ENCODE measurements around the gene GZF1. TPM values are rescaled to one million over a fixed set of nuclear protein-coding genes. Genes with fewer than 3 reads are reported as not detected.

The GZF1 gene
- total RNA-seq, 1 donor from 2014 or later, result 54.8 TPM

DNA sequence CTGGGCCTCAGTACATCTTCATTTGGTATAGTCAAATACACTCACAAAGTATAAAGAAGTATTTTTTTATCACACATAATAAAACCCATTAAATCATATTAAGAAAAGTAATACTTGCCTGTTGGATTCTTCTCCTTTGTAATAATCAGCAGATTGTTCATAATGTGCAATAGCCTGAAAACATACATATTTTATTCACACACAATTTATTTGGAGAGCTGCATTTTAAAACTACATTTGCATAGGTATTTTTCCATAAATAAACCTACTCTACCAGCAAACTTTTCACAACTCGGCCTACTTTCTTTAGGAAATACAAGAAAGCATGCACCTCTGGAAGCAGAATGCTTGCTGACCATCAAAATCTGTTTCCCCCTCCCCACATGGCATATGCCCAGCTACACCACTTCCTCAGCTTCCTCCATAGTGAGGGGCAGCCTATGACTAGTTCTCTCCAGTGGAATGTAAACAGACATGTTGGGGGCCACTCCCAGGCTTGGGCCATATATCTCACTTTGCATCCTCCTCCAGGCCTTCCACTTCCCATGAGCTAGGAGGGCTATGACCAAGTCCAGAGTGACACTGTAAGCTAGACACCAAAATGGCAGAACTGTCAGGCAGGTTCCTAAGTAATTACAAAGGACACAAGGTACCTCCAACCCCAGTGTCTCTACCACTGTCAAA is 28.3 kb downstream of the GZF1 start:
- Histone ChIP-seq H3K4me3 (no peak overlapping the region), H3K27ac (no peak overlapping the region), H3K4me1 (no peaks in the 10 kb centered on the region), H3K27me3 (no peaks in the 10 kb centered on the region), H3K9me3 (no peaks in the 10 kb centered on the region), H3K36me3 (peaks cover 28 to 37% of the 10 kb centered on the region in 2 donors)
- DNase-seq (ENCODE audit: low spot score in 2 of 2), result no peak
- intact Hi-C loops (cut with DNase I), result no loop called here
- TF ChIP-seq, protein P1, sequence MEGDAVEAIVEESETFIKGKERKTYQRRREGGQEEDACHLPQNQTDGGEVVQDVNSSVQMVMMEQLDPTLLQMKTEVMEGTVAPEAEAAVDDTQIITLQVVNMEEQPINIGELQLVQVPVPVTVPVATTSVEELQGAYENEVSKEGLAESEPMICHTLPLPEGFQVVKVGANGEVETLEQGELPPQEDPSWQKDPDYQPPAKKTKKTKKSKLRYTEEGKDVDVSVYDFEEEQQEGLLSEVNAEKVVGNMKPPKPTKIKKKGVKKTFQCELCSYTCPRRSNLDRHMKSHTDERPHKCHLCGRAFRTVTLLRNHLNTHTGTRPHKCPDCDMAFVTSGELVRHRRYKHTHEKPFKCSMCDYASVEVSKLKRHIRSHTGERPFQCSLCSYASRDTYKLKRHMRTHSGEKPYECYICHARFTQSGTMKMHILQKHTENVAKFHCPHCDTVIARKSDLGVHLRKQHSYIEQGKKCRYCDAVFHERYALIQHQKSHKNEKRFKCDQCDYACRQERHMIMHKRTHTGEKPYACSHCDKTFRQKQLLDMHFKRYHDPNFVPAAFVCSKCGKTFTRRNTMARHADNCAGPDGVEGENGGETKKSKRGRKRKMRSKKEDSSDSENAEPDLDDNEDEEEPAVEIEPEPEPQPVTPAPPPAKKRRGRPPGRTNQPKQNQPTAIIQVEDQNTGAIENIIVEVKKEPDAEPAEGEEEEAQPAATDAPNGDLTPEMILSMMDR (IDR thresholded peaks at IDR 0.05), result no peak

DNA sequence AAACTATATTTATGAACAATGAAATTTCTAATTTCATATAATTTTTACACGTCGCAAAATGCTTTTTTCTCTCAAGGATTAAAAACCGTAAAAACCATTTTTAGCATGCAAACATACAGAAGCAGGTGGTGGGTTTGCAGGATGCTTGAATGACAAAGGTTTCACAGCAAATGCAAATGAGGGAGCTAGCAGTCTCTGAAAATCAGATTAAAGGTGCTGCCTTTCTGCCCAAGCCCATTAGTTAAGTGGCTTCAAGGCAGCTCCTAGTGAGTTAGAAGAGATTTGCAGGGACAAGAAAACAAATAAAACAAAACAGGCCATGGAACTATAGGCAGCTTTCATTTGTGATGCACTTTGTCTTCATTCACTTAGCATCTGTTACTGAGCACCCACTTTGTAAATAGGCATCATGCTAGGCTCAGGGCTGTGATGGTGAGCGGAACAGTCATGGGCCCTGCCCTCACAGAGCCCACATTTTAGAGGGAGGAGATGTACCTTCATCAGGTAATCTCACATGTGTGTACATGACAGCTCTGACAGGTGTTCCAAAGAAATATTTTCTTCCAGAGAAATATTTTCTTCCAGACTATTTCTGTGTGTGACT is 29.8 kb downstream of the GZF1 start:
- DNase-seq (ENCODE audit: low spot score in 2 of 2), result no peak
- intact Hi-C loops (cut with DNase I), result no loop called here
- TF ChIP-seq, protein P1 (IDR thresholded peaks at IDR 0.05), result no peak

GRCh38 chr20:23393996-23394775 is 32.2 kb downstream of the GZF1 start:
- no peaks in the 10 kb centered on the region for H3K9me3 ChIP-seq
- TF ChIP-seq, protein P1 (IDR thresholded peaks at IDR 0.05), result no peak
- no peaks in the 10 kb centered on the region for H3K27me3 ChIP-seq
- no peaks in the 10 kb centered on the region for H3K4me1 ChIP-seq
- no peak overlapping the region for H3K27ac ChIP-seq
- intact Hi-C loops (cut with DNase I), result no loop called here
- peaks cover 25 to 40% of the 10 kb centered on the region in 2 donors for H3K36me3 ChIP-seq
- no peak overlapping the region for H3K4me3 ChIP-seq
- DNase-seq (ENCODE audit: low spot score in 2 of 2), result no peak

More for the DNA sequence above, 29.8 kb downstream of the GZF1 start:
- H3K27me3 ChIP-seq, result no peaks in the 10 kb centered on the region
- no peak overlapping the region for H3K4me3 ChIP-seq
- H3K36me3 ChIP-seq, result peaks cover 28 to 44% of the 10 kb centered on the region in 2 donors
- no peaks in the 10 kb centered on the region for H3K4me1 ChIP-seq
- H3K9me3 ChIP-seq, result no peaks in the 10 kb centered on the region
- no peak overlapping the region for H3K27ac ChIP-seq

- H3K4me3 ChIP-seq, result no peak overlapping the region
- DNase-seq (ENCODE audit: low spot score in 2 of 2), result no peak
- intact Hi-C loops (cut with DNase I), result no loop called here
Observed at GRCh38 chr20:23396950-23397627, 35.1 kb downstream of the GZF1 start.

DNA sequence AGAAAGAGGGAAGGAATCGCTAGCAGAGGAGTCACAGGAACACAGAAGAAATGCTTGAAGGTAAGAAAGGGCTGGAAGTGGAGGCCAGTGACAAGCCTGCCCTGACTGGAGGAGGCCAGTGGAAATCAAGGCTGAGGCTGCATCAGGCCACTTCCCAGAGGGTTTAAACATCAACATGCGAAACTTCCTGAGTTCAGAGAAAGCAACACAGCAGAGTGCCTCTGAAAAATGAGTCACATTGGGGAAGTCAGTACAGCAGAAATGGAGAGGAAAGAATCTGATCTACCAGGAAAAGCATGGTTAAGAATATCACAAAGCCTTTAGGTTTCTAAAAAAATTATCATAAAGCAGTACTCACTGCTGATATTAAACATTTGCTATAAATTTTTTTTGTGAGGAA is 36.0 kb downstream of the GZF1 start:
- no peaks in the 10 kb centered on the region for H3K27me3 ChIP-seq
- intact Hi-C loops (cut with DNase I), result no loop called here
- H3K4me3 ChIP-seq, result no peak overlapping the region
- no peaks in the 10 kb centered on the region for H3K9me3 ChIP-seq
- H3K36me3 ChIP-seq, result peaks cover 20 to 38% of the 10 kb centered on the region in 2 donors
- TF ChIP-seq, protein P1 (IDR thresholded peaks at IDR 0.05), result no peak
- no peak for DNase-seq (ENCODE audit: low spot score in 2 of 2)
- no peaks in the 10 kb centered on the region for H3K4me1 ChIP-seq
- no peak overlapping the region for H3K27ac ChIP-seq

More at GRCh38 chr20:23396950-23397627, 35.1 kb downstream of the GZF1 start:
- Histone ChIP-seq H3K9me3 (no peaks in the 10 kb centered on the region), H3K27ac (no peak overlapping the region), H3K4me1 (no peaks in the 10 kb centered on the region), H3K36me3 (peaks cover 25 to 46% of the 10 kb centered on the region in 2 donors), H3K27me3 (no peaks in the 10 kb centered on the region)
- TF ChIP-seq, protein P1 (IDR thresholded peaks at IDR 0.05), result no peak
